ENCODE measurements around the gene DCLK3. TPM values are rescaled to one million over a fixed set of nuclear protein-coding genes. Genes with fewer than 3 reads are reported as not detected.
A peak's percentile ranks its signal among the peaks of the same experiment; 100 is the strongest.

The DCLK3 gene
- total RNA-seq, 1 experiment from 2014 or later = not detected

GRCh38 chr3:36795622-36796021 is 31.3 kb upstream of the DCLK3 start:
- H3K36me3 Mint-ChIP-seq (ENCODE audit: insufficient read depth, unreplicated experiment) = no peaks in the 10 kb centered on the region
- no peaks in the 10 kb centered on the region for H3K9me3 ChIP-seq

GRCh38 chr3:36792342-36792741 is 28.0 kb upstream of the DCLK3 start:
- DNase-seq = peak in 1 of 2 experiments; percentile 60
- BruUV-seq (replicated peaks) = no TSS peak
- intact Hi-C loops (cut with micrococcal nuclease; ENCODE audit: unreplicated experiment) = loop anchor here (1.0 kb wide), 3 partner anchors 51 to 166 kb away; no protein-coding TSS in a partner anchor
- H3K4me3 ChIP-seq (ENCODE audit: low read depth, low read length) = no peak overlapping the region
- Mint-ChIP-seq H3K9me3 (ENCODE audit: unreplicated experiment) (no peaks in the 10 kb centered on the region), H3K4me1 (ENCODE audit: low read depth, unreplicated experiment) (no peaks in the 10 kb centered on the region), H3K4me3 (ENCODE audit: unreplicated experiment) (no peak overlapping the region), H3K27me3 (ENCODE audit: insufficient read depth, unreplicated experiment) (peaks cover 23% of the 10 kb centered on the region), H3K27ac (ENCODE audit: unreplicated experiment) (no peak overlapping the region), H3K36me3 (ENCODE audit: insufficient read depth, unreplicated experiment) (no peaks in the 10 kb centered on the region)
- H3K36me3 ChIP-seq (ENCODE audit: control insufficient read depth, insufficient read depth, low read length) = no peaks in the 10 kb centered on the region
- CTCF ChIA-PET = interaction anchor here (0.5 to 2.3 kb wide), 7 partner anchors 20 to 201 kb away, joined by 3 to 24 read pairs (median 4); partner anchors contain the start of genes EPM2AIP1 and MLH1
- TF ChIP-seq CTCF (IDR thresholded peaks at IDR 0.05; ENCODE audit: insufficient read depth in 1 of 2, low read depth in 1 of 2, low read length in 1 of 2, severe bottlenecking in 1 of 2, unreplicated experiment in 1 of 2) = peak; percentile 60 to 73
- no peaks in the 10 kb centered on the region for H3K9me3 ChIP-seq
- H3K4me1 ChIP-seq = no peaks in the 10 kb centered on the region
- POLR2A ChIA-PET = no interaction called here
- H3K27me3 ChIP-seq (replicated peaks; ENCODE audit: control insufficient read depth, insufficient read depth, low read length) = no peaks in the 10 kb centered on the region

More at GRCh38 chr3:36795622-36796021, 31.3 kb upstream of the DCLK3 start:
- Histone ChIP-seq H3K4me3 (ENCODE audit: low read depth, low read length) (no peak overlapping the region), H3K27me3 (replicated peaks; ENCODE audit: control insufficient read depth, insufficient read depth, low read length) (no peaks in the 10 kb centered on the region), H3K36me3 (ENCODE audit: control insufficient read depth, insufficient read depth, low read length) (no peaks in the 10 kb centered on the region), H3K4me1 (no peaks in the 10 kb centered on the region)
- Mint-ChIP-seq H3K27me3 (ENCODE audit: insufficient read depth, unreplicated experiment) (peaks cover 15% of the 10 kb centered on the region), H3K9me3 (ENCODE audit: unreplicated experiment) (no peaks in the 10 kb centered on the region), H3K27ac (ENCODE audit: unreplicated experiment) (no peak overlapping the region), H3K4me1 (ENCODE audit: low read depth, unreplicated experiment) (no peaks in the 10 kb centered on the region), H3K4me3 (ENCODE audit: unreplicated experiment) (no peak overlapping the region)
- intact Hi-C loops (cut with micrococcal nuclease; ENCODE audit: unreplicated experiment) = no loop called here
- no peak for TF ChIP-seq CTCF (IDR thresholded peaks at IDR 0.05; ENCODE audit: insufficient read depth in 1 of 2, low read depth in 1 of 2, low read length in 1 of 2, severe bottlenecking in 1 of 2, unreplicated experiment in 1 of 2)
- no TSS peak for BruUV-seq (replicated peaks)
- CTCF ChIA-PET = interaction anchor here (0.8 kb wide), 1 partner anchor 73 kb away, joined by 3 read pairs; no protein-coding TSS in a partner anchor
- no peak for DNase-seq
- POLR2A ChIA-PET = no interaction called here

GRCh38 chr3:36790765-36791164 is 26.4 kb upstream of the DCLK3 start:
- Mint-ChIP-seq H3K36me3 (ENCODE audit: insufficient read depth, unreplicated experiment) (no peaks in the 10 kb centered on the region), H3K27ac (ENCODE audit: unreplicated experiment) (no peak overlapping the region), H3K27me3 (ENCODE audit: insufficient read depth, unreplicated experiment) (peaks cover 23% of the 10 kb centered on the region), H3K9me3 (ENCODE audit: unreplicated experiment) (no peaks in the 10 kb centered on the region), H3K4me3 (ENCODE audit: unreplicated experiment) (no peak overlapping the region), H3K4me1 (ENCODE audit: low read depth, unreplicated experiment) (no peaks in the 10 kb centered on the region)
- CTCF ChIA-PET = interaction anchor here (1.9 to 2.3 kb wide), 2 partner anchors 22 to 78 kb away, joined by 4 to 24 read pairs; no protein-coding TSS in a partner anchor
- intact Hi-C loops (cut with micrococcal nuclease; ENCODE audit: unreplicated experiment) = no loop called here
- no peaks in the 10 kb centered on the region for H3K36me3 ChIP-seq (ENCODE audit: control insufficient read depth, insufficient read depth, low read length)
- no peak overlapping the region for H3K4me3 ChIP-seq (ENCODE audit: low read depth, low read length)
- no TSS peak for BruUV-seq (replicated peaks)
- H3K4me1 ChIP-seq = no peaks in the 10 kb centered on the region
- no peaks in the 10 kb centered on the region for H3K9me3 ChIP-seq
- no peak for TF ChIP-seq CTCF (IDR thresholded peaks at IDR 0.05; ENCODE audit: insufficient read depth in 1 of 2, low read depth in 1 of 2, low read length in 1 of 2, severe bottlenecking in 1 of 2, unreplicated experiment in 1 of 2)
- POLR2A ChIA-PET = no interaction called here
- H3K27me3 ChIP-seq (replicated peaks; ENCODE audit: control insufficient read depth, insufficient read depth, low read length) = no peaks in the 10 kb centered on the region
- DNase-seq = no peak

All from Caco-2 (cell line).